ENCODE measurements around the gene OSMR. TPM values are rescaled to one million over a fixed set of nuclear protein-coding genes. Genes with fewer than 3 reads are reported as not detected.

OSMR gene
- total RNA-seq, 1 donor from 2014 or later = 2.8 TPM

- no peaks in the 10 kb centered on the region for H3K4me1 Mint-ChIP-seq
- peaks cover 3% of the 10 kb centered on the region for H3K36me3 Mint-ChIP-seq (ENCODE audit: low read depth)
- no peak overlapping the region for H3K4me3 Mint-ChIP-seq
- no peaks in the 10 kb centered on the region for H3K9me3 Mint-ChIP-seq
- TF ChIP-seq, protein P1, sequence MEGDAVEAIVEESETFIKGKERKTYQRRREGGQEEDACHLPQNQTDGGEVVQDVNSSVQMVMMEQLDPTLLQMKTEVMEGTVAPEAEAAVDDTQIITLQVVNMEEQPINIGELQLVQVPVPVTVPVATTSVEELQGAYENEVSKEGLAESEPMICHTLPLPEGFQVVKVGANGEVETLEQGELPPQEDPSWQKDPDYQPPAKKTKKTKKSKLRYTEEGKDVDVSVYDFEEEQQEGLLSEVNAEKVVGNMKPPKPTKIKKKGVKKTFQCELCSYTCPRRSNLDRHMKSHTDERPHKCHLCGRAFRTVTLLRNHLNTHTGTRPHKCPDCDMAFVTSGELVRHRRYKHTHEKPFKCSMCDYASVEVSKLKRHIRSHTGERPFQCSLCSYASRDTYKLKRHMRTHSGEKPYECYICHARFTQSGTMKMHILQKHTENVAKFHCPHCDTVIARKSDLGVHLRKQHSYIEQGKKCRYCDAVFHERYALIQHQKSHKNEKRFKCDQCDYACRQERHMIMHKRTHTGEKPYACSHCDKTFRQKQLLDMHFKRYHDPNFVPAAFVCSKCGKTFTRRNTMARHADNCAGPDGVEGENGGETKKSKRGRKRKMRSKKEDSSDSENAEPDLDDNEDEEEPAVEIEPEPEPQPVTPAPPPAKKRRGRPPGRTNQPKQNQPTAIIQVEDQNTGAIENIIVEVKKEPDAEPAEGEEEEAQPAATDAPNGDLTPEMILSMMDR (conservative IDR thresholded peaks at IDR 0.05) = no peak
- no peak for DNase-seq (ENCODE audit: low read depth, low spot score)
- H3K27ac Mint-ChIP-seq (ENCODE audit: unreplicated experiment) = no peak overlapping the region
- H3K27me3 Mint-ChIP-seq (ENCODE audit: low read depth) = no peaks in the 10 kb centered on the region
Measured at GRCh38 chr5:38941912-38942311, 96.1 kb downstream of the OSMR start.

DNA sequence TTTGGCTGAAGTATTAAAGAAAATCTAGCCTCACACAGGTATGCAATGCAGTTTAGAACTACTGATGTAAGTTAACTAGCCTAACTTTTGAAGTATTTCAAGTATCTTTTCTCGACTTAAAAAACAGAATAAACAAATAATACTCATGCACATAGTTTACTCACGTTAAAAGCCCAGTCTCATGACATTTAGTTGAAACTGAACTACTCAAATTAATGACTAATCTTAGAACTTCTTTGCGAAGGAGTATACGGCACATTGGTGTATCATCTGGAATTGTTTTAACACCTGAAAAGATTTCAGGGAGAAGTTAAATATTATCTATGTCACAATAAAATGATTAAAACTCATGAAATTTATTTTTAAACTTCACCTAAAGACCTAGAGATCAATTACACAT, 98.5 kb downstream of the OSMR start:
- H3K9me3 Mint-ChIP-seq = no peaks in the 10 kb centered on the region
- TF ChIP-seq, protein P1 (conservative IDR thresholded peaks at IDR 0.05) = no peak
- H3K4me1 Mint-ChIP-seq = no peaks in the 10 kb centered on the region
- H3K4me3 Mint-ChIP-seq = no peak overlapping the region
- H3K27ac Mint-ChIP-seq (ENCODE audit: unreplicated experiment) = no peak overlapping the region
- no peaks in the 10 kb centered on the region for H3K27me3 Mint-ChIP-seq (ENCODE audit: low read depth)
- no peak for DNase-seq (ENCODE audit: low read depth, low spot score)
- H3K36me3 Mint-ChIP-seq (ENCODE audit: low read depth) = peaks cover 3% of the 10 kb centered on the region

- Mint-ChIP-seq H3K27me3 (ENCODE audit: low read depth) (no peaks in the 10 kb centered on the region), H3K36me3 (ENCODE audit: low read depth) (peaks cover 10% of the 10 kb centered on the region), H3K4me3 (no peak overlapping the region), H3K27ac (ENCODE audit: unreplicated experiment) (no peak overlapping the region), H3K9me3 (no peaks in the 10 kb centered on the region), H3K4me1 (no peaks in the 10 kb centered on the region)
- TF ChIP-seq, protein P1 (conservative IDR thresholded peaks at IDR 0.05) = no peak
- no peak for DNase-seq (ENCODE audit: low read depth, low spot score)
Measured at GRCh38 chr5:38948501-38948900, 102.7 kb downstream of the OSMR start.

GRCh38 chr5:38953426-38954012, 107.7 kb downstream of the OSMR start:
- H3K36me3 Mint-ChIP-seq (ENCODE audit: low read depth) = peaks cover 24% of the 10 kb centered on the region
- DNase-seq (ENCODE audit: low read depth, low spot score) = no peak
- TF ChIP-seq, protein P1 (conservative IDR thresholded peaks at IDR 0.05) = no peak
- no peaks in the 10 kb centered on the region for H3K27me3 Mint-ChIP-seq (ENCODE audit: low read depth)
- H3K4me1 Mint-ChIP-seq = no peaks in the 10 kb centered on the region
- no peak overlapping the region for H3K4me3 Mint-ChIP-seq
- H3K9me3 Mint-ChIP-seq = no peaks in the 10 kb centered on the region
- H3K27ac Mint-ChIP-seq (ENCODE audit: unreplicated experiment) = no peak overlapping the region

DNA sequence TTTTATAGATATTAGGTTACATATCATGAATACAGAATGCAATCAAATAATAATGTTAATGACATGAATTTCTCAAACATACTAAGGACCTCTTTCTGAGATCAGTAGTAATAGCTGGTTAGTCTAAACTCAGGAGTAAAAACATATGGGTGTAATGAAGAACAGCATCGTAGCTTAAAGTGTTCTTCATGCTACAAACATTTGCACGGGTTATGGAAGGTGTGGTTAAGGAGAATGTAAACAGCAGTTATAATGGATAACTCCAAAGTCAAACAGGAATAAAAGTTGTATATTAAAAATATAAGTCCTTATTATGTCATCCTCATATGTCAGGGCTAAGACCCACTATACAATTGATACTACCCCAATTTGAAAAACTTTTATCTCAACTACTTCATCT, 115.9 kb downstream of the OSMR start:
- H3K36me3 Mint-ChIP-seq (ENCODE audit: low read depth) = peaks cover 3% of the 10 kb centered on the region
- H3K27ac Mint-ChIP-seq (ENCODE audit: unreplicated experiment) = no peak overlapping the region
- DNase-seq (ENCODE audit: low read depth, low spot score) = no peak
- H3K9me3 Mint-ChIP-seq = no peaks in the 10 kb centered on the region
- no peaks in the 10 kb centered on the region for H3K27me3 Mint-ChIP-seq (ENCODE audit: low read depth)
- TF ChIP-seq, protein P1 (conservative IDR thresholded peaks at IDR 0.05) = no peak
- no peak overlapping the region for H3K4me3 Mint-ChIP-seq
- no peaks in the 10 kb centered on the region for H3K4me1 Mint-ChIP-seq

Data from neural crest cell (in vitro differentiated cells).